NCI-H2171 treated with DMSO at 0.1 percent for 48 hours (cell line): ENCODE results near the gene BHLHE23.

Experiments used
- DNase-seq: peaks from one replicate; lab custom pipeline; 2025; lab: John Stamatoyannopoulos, UW

The BHLHE23 gene

DNA sequence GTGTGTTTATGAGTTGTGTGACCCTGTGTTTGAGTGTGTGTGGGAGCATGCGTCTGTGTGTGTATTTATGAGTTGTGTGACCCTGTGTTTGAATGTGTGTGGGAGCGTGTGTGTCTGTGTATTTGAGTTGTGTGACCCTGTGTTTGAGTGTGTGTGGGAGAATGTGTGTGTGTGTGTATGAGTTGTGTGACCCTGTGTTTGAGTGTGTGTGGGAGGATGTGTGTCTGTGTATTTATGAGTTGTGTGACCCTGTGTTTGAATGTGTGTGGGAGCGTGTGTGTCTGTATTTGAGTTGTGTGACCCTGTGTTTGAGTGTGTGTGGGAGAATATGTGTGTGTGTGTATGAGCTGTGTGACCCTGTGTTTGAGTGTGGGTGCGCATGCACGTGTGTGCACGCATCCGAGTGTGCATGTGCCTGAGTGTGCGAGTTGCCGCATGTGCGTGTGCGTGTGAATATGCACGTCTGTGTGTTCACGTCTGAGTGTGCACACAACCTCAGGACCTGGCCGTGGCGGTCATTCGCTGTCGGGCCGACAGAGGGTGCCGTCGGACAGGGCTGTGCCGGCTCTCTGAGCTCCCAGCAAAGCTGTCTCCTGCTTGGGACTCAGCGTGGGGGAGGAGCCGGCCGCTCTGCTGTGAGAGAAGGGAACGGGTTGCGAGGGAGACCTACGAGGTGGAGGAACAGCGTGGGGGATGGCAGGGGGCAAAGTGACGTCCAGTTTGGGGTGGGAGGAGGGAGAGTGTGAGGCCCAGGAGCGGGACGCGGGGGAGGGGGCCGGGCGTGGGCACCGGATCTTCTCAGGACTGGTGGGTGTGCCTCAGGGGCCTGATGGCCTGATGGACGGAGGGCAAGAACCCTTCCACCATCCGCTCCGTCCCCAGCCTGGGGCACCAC lies 34.6 kb downstream of the BHLHE23 start:
- DNase-seq: peak; percentile 75

DNA sequence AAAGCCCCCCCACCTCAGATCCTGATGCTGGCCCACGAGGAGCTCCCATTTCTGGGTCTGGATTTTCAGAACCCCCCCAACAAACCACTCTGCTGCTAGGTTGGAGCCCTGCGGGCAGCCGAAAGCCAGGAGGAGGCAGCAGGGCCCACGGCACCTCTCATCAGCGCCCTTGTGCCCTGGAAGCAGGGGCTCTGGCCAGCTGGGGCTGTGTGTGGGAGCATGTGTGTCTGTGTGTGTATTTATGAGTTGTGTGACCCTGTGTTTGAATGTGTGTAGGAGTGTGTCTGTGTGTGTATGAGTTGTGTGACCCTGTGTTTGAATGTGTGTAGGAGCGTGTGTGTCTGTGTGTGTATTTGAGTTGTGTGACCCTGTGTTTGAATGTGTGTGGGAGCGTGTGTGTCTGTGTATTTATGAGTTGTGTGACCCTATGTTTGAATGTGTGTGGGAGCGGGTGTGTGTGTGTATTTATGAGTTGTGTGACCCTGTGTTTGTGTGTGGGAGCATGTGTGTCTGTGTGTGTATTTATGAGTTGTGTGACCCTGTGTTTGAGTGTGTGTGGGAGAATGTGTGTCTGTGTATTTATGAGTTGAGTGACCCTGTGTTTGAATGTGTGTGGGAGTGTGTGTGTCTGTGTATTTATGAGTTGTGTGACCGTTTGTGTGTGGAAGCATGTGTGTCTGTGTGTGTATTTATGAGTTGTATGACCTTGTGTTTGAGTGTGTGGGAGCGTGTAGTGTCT lies 35.4 kb downstream of the BHLHE23 start:
- DNase-seq: no peak

DNA sequence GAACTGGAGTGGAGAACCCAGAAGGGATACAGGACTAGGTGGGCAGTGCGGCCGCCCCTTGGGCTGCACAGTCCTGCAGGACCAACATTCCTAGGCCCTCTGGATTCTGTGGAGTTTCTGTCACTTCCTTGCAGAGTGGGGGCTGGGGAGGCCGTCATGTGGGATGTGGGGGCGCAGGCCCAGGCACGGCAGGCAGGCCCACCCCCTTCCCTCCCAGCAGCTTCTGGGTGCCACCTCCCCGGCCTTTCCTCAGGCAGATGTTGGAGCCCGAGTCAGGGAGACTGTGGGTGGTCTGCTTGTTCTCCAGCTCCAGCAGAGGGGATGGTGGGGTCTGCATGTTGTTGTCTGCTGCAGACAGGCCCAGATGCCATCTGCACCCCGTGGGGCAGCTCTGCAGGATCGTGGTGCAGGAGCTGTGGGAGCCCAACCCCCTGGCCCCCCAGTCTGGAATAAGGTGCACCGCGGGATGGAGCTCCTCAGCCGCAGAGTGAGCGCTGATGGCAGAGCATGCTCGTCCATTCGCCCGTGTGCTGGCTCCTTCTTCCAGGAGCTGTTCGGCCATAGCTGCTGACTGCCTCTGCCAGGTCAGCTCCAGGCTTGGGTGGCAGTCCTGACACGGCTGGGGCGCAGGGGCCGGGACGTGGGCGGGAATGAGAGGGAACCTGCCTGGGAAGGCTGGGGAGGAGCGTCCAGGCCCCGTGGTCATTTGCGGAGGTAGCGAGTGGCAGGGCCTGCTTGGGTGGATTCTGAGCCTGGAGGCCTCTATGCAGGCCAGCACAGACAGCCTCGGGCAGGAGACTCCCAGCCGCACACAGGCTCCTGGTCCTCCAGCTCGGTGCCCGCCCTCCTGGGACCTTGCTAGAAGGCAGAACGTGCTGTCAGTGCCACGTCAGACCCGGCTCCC lies 36.2 kb downstream of the BHLHE23 start:
- DNase-seq: no peak

DNA sequence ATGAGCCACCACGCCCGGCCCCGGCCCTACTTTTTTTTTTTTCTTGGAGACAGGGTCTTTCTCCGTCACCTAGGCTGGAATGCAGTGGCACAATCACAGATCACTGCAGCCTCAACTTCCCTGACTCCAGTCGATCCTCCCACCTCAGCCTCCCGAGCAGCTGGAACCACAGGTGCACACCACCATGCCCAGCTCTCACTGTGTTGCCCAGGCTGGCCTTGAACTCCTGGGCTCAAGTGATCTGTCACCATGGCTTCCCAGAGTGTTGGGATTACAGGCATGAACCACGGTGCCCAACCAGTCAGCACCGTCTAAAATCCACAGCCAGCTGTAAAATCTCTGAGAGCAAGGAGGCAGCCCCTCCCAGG lies 36.8 kb downstream of the BHLHE23 start:
- no peak for DNase-seq

DNA sequence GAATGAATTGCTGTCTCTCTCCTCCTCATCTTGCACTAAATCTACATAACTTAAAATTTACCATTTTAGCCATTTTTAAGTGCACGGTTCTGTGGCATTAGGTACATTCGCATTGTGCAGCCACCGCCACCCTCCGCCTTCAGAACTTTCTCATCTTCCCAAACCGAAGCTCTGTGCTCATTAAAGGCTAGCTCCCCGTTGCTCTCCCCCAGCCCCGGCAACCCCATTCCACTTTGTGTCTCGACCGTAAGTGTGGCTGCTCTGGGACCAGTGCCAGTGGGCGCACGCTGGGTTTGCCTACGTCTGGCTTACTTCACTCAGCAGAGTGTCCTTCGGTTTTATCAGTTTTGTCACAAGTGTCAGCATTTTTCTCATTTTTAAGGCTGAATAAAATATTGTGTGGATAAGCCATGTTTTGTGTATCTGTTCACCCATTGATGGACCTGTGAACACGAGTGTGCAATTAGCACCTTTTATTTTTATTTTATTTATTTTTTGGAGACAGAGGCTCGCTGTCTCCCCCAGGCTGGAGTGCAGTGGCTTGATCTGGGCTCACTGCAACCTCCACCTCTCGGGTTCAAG lies 37.5 kb downstream of the BHLHE23 start:
- no peak for DNase-seq

DNA sequence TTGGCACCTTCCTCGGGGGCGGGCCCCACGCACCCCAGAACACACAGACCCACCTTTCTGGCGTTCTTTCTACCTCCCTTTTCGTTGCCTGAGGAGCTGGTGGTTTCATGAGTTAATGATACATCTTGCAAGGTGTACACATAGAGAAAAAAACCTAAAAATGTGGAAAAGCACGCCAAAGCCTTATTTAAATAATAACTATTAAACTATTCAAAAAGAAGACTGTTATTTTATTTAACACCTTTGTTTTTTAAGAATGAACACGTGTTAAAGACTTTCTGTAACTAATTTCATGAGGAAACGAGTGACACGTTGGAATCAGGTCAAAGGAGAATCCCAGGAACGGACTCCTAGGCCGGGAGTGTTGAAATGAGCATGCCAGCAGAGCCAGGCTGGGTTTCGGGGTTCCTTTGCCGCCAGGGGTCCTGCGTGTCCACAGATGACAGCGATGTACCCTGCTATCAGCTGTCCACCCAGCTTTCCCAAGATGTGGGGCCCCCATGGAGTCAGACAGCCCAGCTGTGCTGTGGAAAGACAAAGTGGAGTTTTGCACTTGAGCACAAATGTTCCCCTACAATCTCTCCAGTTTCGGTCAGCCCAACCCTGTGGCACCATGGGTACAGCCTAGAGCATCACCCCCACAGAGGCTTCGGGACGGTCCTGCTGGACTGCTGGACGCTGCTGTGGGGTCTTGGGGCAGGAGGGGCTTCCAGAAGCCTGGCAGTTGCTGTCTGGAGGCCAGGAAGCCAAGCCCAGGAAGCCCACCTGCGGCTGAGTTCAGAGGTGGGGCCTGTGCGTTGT lies 38.2 kb downstream of the BHLHE23 start:
- no peak for DNase-seq

DNA sequence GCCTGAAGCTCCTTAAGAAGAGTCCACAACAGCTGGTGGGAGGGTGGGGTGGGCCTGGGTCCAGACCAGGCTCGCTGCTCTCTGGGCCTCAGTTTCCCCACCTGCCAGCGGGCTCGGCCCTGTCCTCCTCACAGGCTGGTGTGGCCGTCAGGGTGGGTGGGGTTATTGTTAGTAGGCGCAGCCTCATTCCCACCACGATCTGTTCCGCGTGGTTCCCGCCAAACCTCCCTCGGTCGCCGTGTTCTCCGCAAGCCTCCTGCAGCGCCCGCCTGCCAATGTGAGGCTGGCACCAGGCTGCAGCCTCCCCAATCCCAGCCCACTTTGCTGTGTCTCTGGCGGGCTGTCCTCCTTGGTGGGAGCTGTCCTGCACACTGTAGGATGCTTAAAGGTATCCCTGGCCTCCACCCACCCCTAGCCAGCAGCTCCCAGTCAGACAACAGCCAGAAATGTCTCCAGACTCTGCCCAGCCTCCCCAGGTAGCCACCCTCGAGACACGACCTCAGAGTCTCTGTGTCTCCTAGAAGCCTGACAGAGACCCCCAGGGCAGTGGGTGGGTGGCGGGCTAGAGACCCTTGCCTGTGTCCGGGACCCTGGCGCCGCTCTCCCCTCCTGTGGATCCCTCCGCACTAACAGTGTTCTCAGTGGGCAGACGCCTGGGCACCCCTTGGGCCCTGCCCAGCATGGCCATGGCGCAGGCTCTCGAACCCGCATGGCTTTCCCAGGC lies 39.0 kb downstream of the BHLHE23 start:
- no peak for DNase-seq

DNA sequence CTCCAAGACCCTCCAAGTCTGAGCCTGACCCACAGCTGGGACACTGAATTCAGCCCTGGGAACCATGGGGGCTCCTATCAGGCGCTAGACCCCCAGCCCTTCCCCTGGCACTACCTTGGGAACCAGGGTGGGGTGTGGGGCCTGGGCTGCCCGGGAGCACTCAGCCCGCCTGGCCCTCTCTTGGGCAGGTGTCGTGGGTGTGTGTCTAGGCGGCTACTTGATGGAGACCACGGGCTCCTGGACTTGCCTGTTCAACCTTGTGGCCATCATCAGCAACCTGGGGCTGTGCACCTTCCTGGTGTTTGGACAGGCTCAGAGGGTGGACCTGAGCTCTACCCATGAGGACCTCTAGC lies 39.6 kb downstream of the BHLHE23 start:
- no peak for DNase-seq

DNA sequence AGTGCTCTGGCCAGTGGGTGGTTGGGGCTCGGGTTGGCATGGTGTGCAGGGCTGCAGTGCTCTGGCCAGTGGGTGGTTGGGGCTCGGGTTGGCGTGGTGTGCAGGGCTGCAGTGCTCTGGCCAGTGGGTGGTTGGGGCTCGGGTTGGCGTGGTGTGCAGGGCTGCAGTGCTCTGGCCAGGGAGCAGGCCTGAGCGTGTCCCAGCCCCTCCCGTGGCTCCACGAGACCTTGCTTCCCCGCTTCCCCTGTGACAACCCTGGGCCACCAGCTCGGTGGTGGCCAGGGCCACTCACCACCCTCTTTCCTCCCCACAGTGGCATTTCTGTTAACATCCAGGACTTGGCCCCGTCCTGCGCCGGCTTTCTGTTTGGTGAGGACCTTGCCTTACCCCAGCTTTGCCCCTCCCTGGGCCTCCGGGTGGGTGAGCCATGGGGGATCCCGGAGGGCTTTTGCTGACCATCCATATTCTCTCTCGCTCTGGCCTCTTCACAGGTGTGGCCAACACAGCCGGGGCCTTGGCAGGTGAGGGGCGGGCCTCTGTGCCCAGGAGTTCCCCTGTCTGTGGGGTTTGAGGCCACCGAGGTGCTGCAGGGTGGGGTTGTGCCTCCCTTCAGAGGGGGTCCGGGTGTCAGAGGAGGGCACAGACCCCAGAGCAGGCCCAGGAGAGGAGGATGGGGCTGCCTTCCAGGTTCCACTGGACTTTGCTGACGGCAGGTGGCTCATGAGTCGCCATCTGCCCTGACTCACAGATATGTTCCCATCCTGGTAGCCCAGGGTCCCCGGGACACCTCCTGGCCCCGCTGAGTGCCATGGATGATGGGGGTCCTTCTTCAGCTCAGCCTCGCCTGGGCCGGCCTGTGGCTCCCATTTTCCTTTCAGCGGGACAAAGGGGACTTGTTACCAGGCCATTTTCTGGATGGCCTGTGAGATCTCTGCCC lies 40.3 kb downstream of the BHLHE23 start:
- DNase-seq: no peak

DNA sequence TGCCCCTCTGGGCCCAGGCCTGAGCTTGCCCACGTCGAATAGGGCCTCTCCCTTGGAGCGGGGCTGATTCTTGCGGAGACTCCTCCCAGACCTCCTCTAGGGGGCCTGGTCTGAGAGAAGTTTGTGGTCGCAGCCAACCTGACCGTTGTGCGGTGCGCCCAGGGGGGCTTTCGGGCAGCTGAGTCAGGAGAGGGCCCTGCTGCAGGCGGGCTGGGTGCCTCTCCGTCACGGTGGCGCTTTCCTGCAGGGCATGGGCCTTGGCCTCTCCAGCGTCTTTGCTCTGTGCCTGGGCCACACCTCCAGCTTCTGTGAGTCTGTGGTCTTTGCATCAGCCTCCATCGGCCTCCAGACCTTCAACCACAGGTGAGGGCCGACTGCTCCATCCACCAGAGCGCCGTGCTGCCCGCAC lies 41.4 kb downstream of the BHLHE23 start:
- DNase-seq: no peak

DNA sequence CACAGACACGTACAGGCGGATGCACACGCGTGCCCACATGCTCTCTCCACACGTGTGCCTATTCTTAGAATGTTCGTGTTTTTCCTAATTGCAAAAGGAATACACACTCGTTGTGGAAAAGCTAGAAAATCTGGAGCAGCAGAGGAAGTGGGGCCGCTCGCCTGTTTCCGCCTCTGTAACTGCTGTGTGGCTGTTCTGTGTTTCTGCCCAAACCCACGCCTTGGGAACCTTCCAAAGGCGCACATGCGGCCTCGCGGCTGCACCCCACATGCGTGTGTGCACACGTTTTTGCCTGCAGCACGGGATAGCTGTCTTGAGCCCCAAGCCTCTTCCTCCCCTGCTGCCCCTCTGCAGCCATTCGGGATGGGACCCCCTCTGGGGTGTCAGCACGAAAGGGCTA lies 42.1 kb downstream of the BHLHE23 start:
- no peak for DNase-seq

DNA sequence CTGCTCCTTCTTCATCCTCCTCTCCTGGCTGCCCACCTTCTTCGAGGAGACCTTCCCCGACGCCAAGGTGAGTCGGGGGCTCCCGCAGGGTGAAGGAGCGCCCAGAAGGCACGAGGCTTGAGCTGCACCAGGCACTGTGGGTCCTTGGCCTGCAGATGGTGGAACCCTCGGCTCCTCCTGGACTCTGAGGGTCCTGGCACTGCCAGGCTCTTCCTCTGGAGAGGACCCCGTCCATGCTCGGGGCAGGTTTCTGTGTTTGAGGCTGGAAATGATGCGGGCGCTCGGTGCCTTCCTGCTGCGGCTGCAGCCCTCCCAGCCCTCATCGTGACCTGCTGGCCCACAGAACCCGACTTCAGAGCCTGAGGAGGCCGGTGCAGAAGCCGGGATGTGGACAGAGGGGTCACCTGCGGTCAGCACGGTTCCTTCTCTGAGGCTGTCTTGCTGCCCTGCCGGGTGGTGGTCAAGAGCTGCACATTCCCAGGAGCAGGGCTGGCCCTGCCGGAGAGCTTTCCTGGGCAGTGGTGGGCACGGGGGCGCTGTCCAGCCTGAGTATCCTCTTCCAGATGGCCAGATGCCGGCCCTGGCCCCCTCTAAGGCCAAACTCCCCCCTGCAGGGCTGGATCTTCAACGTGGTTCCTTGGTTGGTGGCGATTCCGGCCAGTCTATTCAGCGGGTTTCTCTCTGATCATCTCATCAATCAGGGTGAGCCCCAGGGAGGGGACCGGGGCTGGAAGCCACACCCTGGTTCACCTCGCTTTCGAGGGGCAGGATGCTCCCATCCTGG lies 43.0 kb downstream of the BHLHE23 start:
- no peak for DNase-seq

DNA sequence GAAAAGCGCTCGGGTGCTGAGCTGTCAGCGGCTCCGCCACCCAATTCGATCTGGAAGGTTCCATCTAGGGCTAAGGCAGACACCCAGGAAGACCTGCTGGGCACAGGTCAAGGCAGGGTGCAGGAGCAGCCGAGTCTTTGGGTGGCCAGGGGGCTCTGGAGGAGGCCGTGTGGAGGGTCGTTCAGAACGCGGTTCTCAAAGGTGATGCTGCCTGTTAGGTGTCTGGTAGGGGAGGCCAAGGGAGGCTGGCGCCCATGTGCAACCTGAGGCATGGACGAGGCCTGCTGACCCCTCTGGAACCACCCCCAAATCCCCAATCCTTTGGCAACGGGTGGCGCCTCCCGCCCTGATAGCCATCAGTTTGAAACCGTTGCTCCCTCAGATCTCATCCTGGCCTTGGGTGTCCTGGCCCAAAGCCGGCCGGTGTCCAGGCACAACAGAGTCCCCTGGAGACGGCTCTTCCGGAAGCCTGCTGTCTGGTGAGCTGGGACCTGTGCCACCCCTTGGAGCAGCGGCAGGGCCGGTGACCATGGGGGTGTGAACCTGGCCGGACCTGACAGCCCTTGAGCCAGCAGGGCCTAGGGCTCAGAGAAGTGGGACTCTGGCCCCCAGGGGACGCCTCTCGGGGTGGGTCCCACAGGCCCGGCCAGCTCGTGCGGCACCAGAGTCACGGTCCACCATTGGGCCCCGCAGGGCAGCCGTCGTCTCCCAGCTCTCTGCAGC lies 43.7 kb downstream of the BHLHE23 start:
- no peak for DNase-seq

DNA sequence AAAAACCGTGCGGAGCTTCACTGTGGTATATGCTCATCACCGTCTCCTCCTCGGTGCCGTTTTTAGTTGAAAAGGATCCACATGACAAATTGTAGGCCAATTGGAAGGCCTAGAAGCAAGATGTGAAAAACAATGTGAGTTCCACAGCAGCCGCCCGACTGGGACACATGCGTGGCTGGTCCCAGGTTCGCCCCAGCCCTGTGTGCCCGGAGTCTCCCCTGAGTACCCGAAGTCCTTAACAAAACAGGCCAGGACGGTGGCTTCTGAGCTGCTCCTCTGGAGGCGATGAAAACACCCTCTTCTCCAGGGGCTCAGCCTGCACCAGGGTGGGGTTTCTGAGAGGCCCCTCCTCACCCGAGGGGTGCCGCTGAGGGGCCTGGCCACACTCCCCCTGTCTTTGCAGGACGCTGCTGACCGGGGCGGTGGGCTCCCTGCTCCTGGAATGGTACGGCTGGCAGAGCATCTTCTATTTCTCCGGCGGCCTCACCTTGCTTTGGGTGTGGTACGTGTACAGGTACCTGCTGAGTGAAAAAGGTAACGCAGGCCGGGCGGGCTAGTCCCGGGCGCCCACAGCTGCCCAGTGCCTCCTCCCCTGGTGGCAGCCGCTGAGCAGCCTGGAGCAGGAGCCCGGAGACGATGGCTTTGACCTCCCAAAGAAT lies 44.4 kb downstream of the BHLHE23 start:
- no peak for DNase-seq

DNA sequence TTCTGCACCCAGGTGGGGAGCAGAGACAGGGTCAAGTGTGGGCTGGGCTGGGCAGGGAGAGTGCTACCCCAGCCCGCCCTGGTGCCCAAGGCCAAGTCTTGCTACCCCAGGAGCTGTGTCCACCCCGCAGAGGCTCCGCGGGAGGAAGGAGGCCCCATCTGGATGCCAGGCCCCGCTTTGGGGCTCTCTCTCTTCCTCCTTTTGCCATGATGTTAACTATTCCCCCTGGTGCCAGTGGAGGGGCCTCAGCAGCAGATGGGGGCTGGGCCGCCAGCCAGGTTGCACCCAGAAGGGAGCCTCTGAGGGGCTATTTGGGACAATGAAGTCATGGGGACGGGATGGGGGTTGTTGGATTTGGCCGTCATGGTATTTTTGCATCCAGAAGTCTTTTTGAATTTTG lies 45.0 kb downstream of the BHLHE23 start:
- DNase-seq: no peak

DNA sequence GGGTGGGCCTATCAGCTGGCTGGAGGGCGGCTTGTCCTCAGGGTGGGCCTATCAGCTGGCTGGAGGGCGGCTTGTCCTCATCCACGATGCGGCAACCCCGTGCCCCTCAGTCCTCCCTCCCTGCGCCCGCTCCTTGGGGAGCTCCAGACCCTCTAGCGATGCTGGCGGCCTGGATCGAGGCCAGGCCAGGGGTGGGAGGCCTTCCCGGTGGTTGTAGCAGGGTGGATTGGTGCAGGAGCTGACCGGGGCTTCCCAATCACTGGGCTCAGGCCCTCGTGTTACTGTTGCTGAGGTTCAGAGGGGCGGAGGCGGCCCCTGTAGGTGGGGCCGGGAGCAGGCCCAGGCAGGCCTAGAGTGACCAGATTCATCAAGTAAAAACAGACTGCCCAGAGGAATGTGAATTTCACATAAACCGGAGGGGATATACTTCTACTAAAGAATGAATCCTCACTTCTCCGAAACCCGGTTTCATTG lies 45.4 kb downstream of the BHLHE23 start:
- DNase-seq: peak; percentile 88
